ENCODE results near the gene CALML3. TPM values are rescaled to one million over a fixed set of nuclear protein-coding genes. Genes with fewer than 3 reads are reported as not detected.
A peak's percentile ranks its signal among the peaks of the same experiment; 100 is the strongest.

CALML3 gene
- total and polyA plus RNA-seq, 9 donors, result 0.02 to 1.5 TPM; not detected in 7

DNA sequence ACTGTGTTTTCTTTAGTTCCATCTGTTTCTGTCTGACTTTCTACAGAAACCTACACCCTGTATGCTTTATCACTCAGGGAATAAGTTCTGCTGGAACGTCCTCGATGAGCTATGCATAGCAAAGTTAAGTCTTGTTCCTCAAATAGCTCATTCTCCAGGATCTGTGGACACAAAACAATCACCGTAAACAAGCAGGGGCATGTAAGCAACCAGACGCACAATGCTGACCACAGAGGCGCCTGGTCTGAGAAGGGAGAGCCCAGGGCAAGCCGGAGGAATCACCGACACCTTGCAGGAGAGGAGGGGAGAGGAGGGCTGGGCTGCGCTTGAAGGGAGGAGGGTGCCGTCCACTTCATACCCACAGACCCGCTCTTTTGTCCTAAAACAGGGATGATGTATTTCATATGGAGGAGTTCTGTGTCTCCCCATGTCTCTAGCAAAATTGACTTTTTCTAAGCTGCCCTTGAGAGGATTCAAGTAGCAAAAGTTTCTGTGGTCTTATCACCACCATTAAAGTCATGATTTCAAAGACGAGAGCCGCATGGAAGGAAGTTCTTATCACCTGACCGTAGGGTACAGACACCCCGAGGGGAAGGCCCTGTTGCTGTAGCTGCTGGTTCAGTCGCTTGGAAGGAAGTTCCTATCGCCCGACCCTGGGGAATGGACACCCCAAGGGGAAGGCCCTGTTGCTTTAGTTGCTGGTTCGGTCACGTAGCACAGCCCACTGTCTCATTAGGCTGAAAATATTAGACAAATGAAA is 14.3 kb downstream of the CALML3 start:
- Histone ChIP-seq H3K27ac (no peak overlapping the region), H3K4me3 (no peak overlapping the region), H3K27me3 (no peaks in the 10 kb centered on the region), H3K36me3 (no peaks in the 10 kb centered on the region), H3K4me1 (ENCODE audit: insufficient read depth) (peaks cover 2% of the 10 kb centered on the region), H3K9me3 (no peaks in the 10 kb centered on the region)
- TF ChIP-seq POLR2A (IDR thresholded peaks at IDR 0.05) (no peak), EP300 (IDR thresholded peaks at IDR 0.05) (no peak), CTCF (IDR thresholded peaks at IDR 0.05) (no peak)
- WGBS, 3 donors, result 54 to 61% (median 58%) methylated on average over 19 of the region's 19 CpGs
- intact Hi-C loops (cut with DNase I), result loop anchor here in 1 of 4 donors (10.0 kb wide), 1 partner anchor 86 kb away; no protein-coding TSS in a partner anchor
- peak in 3 of 5 donors; percentile 6 to 17 (median 8) for DNase-seq

DNA sequence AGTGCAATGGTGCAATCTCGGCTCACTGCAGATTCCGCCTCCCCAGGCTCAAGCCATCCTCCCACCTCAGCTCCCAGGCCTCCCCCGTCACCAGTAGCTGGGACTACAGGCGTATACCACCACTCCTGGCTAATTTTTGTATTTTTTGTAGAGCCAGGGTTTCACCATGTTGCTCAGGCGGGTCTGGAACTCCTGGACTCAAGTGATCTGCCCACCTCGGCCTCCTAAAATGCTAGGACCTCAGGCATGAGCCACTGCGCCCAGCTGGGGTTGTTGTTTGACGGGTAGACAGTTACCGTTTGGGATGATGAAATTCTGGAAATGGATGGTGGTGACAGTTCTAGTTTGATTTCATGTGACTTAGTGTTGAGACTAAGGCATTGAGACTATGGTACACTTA is 15.3 kb downstream of the CALML3 start:
- H3K36me3 ChIP-seq, result no peaks in the 10 kb centered on the region
- H3K27me3 ChIP-seq, result no peaks in the 10 kb centered on the region
- H3K4me3 ChIP-seq, result no peak overlapping the region
- no peak overlapping the region for H3K27ac ChIP-seq
- intact Hi-C loops (cut with DNase I), result loop anchor here in 1 of 4 donors (10.0 kb wide), 1 partner anchor 85 kb away; no protein-coding TSS in a partner anchor
- H3K4me1 ChIP-seq (ENCODE audit: insufficient read depth), result no peaks in the 10 kb centered on the region
- H3K9me3 ChIP-seq, result no peaks in the 10 kb centered on the region
- 94 to 97% (median 96%) methylated on average over 9 of the region's 9 CpGs for WGBS, 3 donors
- peak in 1 of 5 donors; percentile 8 for DNase-seq
- TF ChIP-seq CTCF (IDR thresholded peaks at IDR 0.05), result no peak
- TF ChIP-seq EP300 (IDR thresholded peaks at IDR 0.05), result no peak
- TF ChIP-seq POLR2A (IDR thresholded peaks at IDR 0.05), result no peak

- Histone ChIP-seq H3K36me3 (no peaks in the 10 kb centered on the region), H3K27me3 (no peaks in the 10 kb centered on the region), H3K4me1 (ENCODE audit: insufficient read depth) (no peaks in the 10 kb centered on the region), H3K27ac (no peak overlapping the region), H3K4me3 (no peak overlapping the region), H3K9me3 (no peaks in the 10 kb centered on the region)
- TF ChIP-seq POLR2A (IDR thresholded peaks at IDR 0.05), result no peak
- no peak for TF ChIP-seq CTCF (IDR thresholded peaks at IDR 0.05)
- no peak for TF ChIP-seq EP300 (IDR thresholded peaks at IDR 0.05)
- intact Hi-C loops (cut with DNase I), result loop anchor here in 1 of 4 donors (10.0 kb wide), 1 partner anchor 86 kb away; no protein-coding TSS in a partner anchor
- peak in 1 of 5 donors; percentile 11 for DNase-seq
- 94 to 99% (median 99%) methylated on average over 3 of the region's 3 CpGs for WGBS, 3 donors
These were observed 16.1 kb downstream of the CALML3 start for GRCh38 chr10:5540891-5541290.

DNA sequence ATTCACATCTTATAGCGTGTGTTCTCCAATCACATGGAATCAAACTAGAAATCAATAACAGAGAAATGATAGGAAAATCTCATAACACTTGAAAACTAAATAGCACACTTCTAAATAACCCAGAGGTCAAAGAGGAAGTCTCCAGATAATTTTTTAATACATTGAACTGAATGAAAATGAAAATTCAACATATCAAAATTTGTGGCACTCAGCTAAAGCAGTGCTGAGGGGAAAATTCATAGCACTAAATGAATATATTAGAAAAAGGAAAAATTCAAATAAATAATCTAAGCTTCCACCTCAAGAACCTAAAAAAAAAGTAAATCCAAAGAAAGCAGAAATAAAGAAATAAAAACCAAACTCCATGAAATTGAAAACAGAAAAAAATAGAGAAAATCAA is 17.3 kb downstream of the CALML3 start:
- 95 to 98% (median 97%) methylated on average over 1 of the region's 1 CpG for WGBS, 3 donors

More for the DNA sequence above, 17.3 kb downstream of the CALML3 start:
- DNase-seq, result no peak
- intact Hi-C loops (cut with DNase I), result loop anchor here in 1 of 4 donors (10.0 kb wide), 1 partner anchor 87 kb away; no protein-coding TSS in a partner anchor
- H3K36me3 ChIP-seq, result no peaks in the 10 kb centered on the region
- no peak overlapping the region for H3K27ac ChIP-seq
- H3K4me3 ChIP-seq, result no peak overlapping the region
- no peaks in the 10 kb centered on the region for H3K27me3 ChIP-seq
- no peak for TF ChIP-seq CTCF (IDR thresholded peaks at IDR 0.05)
- no peak for TF ChIP-seq POLR2A (IDR thresholded peaks at IDR 0.05)
- TF ChIP-seq EP300 (IDR thresholded peaks at IDR 0.05), result no peak
- H3K9me3 ChIP-seq, result no peaks in the 10 kb centered on the region
- H3K4me1 ChIP-seq (ENCODE audit: insufficient read depth), result peaks cover 3% of the 10 kb centered on the region
